GM19463 (cell line): ENCODE results near the gene EN1.

ENCODE experiments used
- ATAC-seq: cut with Tn5 transposase; IDR thresholded peaks from one replicate; pipeline ENCODE4 v1.9.1; 2021; ENCODE audit warnings: mild to moderate bottlenecking, moderate library complexity; ENCODE audit not compliant: unreplicated experiment

The EN1 gene

GRCh38 chr2:118846953-118847761 is at the start of gene EN1:
Gene EN1 (minus strand): TSS chr2:118847648. CDS start chr2:118847167, 481 bp downstream.
- no peak for ATAC-seq

DNA sequence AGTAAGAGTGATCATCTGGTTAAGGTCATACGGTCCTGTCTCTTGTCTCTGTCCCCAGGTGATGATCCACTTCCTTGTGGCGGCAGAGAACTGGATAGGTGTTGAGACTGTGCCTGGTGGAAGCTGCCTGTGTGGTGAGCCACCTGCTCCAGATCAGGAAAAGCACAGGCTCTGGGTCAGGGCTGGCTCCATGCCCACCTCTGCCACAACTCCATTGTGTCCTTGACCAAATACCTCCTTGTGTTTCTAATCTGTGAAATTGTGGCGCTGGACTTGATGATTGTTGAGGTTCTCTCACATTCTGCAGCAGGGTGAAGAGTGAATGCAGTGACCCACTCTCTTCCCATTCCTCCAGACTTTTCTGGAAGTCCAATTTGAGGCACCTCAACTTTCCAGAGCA is 45.7 kb upstream of the EN1 start:
- ATAC-seq, result no peak

- ATAC-seq, result no peak
Measured at GRCh38 chr2:118889995-118890394, 42.5 kb upstream of the EN1 start.

- ATAC-seq, result no peak
Measured at GRCh38 chr2:118883792-118884191, 36.3 kb upstream of the EN1 start.

DNA sequence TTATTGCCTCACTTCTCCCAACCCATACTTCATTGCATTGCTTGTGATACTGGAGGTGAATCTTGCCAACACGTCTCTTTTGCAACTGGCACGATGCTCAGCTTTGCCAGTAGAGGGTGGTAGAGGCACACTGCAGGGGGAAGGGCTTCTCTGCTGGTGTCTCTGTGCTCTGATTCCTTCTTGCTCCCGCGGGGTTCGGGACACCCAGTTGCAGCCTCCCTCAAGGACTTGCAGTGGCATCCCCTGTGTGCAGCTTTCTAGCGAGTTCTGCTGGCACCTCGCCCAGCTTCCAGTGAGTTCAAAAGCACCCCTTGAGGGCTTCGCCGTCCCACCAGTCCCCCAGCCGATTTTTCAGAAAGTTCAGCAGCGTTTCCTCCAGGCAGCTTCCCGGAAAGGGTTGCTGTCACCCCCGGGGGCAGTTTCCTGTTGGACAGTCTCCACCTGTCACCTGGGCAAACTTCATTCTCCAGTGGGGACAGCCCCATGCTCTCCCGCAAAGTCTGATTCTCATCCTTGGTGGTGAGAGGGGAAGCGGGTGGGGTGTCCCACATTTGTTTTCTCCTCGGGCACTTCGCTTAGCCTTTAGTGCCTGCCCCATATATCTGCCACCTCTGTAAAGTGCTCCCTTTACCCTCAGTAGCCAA is 35.4 kb upstream of the EN1 start:
- peak; percentile 81 for ATAC-seq

DNA sequence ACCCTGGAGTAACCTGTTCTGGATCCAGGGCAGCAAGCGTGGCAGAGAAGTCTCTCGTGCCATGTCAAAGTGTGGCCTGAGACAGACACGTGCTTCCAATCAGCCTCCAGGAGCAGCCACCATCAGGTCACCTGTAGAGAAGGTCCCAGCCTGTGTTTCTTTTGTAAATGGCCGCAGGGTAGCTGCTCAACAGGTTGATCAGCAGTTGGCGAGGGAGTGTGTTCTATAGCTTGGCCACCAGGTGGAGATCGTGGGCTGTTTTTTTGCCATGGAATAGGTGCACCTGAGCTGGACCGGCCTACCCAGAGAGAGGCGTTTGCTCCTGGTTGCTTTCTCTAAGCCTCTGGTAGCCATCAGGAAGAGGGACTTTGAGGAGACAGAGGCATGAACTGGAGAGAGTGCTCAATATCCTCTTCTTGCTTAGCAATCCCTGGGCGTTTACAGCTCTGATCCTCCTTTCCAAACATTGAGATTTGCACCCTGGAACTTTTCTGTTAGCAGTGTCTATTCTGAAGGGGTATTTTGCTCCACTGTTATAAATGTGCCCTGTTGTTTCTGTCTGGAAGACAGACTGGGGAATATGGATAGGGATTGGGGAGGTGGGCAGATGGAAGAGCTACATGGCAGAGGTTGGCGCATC is 34.2 kb upstream of the EN1 start:
- ATAC-seq, result peak; percentile 88

DNA sequence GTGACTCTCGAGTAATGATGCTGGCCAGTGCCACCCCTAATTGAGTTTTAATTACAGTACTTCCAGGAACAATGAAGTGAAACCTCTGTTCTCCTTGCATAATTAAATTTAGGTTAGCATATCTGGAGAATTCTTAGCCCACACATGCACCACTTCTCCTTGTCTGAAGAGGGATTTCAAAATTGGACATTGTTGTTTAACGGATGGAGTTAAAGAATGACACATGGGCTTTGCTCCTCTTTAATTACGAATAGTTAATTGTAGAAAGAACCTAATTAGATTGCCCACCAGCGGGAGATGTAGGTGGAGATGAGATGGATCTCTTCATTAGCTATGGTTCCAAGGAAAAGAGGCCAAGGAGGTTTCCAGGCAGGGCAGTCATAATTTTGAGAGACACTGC is 33.1 kb upstream of the EN1 start:
- no peak for ATAC-seq

- no peak for ATAC-seq
Measured at GRCh38 chr2:118878531-118879149, 31.2 kb upstream of the EN1 start.

DNA sequence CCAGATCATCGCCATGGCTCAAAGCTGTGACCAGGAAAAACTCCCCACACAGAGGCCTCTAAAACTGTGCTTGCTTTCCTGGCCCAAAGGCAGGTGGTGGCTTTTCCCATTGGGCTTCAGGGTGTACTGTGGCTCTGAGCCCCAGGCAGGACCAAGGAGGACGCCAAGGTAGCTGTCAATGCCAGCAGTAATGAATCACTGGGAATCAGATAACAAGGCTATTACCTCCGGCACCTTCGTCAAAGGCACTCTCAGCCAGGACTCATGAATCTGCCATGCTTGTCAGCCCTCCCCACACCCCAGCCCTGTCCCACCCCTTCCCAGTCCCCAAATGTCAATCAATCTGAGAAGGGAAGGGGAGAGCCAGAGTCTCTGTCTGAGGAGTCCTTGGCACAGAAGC is 27.9 kb upstream of the EN1 start:
- ATAC-seq, result no peak

GRCh38 chr2:118874324-118874723 is 26.9 kb upstream of the EN1 start:
- no peak for ATAC-seq

DNA sequence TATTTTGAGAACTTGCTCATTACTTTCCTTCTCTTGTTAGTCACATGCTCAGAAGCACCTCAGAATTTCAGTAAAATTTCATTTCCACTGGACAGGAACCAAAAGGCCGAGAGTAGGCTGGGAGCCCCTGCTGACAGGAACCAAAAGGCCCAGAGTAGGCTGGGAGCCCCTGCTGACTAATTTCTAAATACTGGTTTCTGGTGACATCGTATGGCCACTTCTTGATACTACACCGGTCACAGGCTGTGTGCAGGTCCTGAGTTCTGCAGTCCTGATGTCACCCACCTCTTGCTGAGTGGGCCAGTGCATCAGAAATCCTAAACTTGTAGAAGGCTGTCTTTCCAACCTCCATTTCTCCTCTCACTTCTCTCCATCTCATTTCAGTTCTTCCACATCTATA is 17.7 kb upstream of the EN1 start:
- peak; percentile 89 for ATAC-seq

- no peak for ATAC-seq
Measured at GRCh38 chr2:118864207-118864606, 16.8 kb upstream of the EN1 start.

- ATAC-seq, result no peak
Measured at GRCh38 chr2:118861731-118862130, 14.3 kb upstream of the EN1 start.

- no peak for ATAC-seq
Measured at GRCh38 chr2:118861242-118861641, 13.8 kb upstream of the EN1 start.

- no peak for ATAC-seq
Measured at GRCh38 chr2:118860506-118860905, 13.1 kb upstream of the EN1 start.

- no peak for ATAC-seq
Measured at GRCh38 chr2:118859157-118859770, 11.8 kb upstream of the EN1 start.

GRCh38 chr2:118858485-118859156 is 11.2 kb upstream of the EN1 start:
- ATAC-seq, result no peak

DNA sequence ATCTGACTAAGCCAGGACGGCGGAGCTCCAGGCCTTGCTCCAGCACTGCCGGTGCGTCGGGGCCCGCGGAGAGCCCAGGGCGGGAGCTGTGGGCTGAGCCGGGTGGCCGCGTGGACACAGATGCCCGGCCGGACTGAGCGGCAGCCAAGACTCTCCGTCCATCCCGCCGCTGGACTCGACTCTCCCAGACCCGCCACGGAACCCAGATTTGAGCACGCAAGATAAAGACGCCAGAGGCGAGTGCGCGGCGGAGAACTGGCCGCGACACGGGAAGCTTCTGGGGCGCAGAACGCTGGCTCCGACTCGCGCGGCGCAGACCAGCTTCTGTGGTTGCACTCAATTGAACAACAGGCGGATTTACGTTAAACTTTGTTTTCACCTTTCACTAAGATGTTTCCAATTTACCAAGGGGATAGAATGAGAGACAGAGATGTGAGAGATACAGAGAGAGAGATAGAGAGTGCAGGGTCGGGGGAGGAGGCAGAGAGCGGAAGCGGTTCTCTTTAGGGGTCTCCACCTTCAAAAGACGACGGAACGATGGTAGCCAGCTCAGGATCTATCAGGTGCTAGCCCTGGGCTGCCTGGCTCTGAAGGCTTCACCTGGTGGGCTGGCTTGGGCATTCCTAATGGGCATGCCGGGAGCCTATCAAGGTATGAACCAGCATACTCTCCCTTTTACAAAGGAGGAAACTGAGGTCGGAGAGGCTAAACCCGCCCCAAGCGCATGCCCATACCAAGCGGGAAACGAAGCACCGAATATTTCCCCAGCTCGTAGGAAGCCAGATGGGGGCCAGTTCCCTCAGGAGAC is 10.4 kb upstream of the EN1 start:
- ATAC-seq, result no peak

DNA sequence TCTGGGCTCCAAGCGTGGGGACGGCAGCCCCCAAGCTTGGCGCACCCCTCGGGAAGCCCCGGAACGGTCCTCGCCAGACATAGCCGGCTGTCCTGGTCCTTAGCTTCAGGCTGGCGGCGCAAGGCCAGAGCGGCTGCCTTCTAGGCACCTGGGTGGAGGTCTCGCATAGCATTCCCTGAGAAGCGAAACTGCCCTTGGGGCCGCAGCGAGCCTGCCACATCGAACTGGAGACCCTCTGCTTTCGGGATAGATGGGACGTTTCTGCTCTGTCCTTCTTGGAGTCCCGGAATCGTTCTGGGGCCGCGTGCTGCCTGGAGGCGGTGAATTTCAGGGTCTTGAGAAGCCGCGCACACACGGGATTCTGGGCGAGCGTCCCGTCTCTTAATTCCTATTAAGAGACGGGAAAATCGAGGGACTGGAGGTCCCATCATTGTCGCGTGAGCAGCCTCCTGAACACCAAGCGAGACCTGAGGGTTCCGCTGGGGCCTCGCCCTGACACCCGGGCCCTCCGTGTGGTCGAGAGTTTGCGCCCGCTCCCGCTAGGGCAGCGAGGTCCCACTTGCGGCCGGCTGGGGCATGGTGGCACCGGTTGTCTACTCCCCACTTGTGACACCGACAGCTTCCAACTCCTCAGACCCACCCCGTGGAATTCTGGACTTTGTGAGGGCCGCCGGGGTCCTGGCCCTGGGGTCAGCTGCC is 9.7 kb upstream of the EN1 start:
- no peak for ATAC-seq
